ENCODE measurements around the gene SF3B1.

Gene SF3B1

GRCh38 chr2:197391220-197391717 is 43.6 kb downstream of the SF3B1 start (continued):
- TF ChIP-seq, protein P1, sequence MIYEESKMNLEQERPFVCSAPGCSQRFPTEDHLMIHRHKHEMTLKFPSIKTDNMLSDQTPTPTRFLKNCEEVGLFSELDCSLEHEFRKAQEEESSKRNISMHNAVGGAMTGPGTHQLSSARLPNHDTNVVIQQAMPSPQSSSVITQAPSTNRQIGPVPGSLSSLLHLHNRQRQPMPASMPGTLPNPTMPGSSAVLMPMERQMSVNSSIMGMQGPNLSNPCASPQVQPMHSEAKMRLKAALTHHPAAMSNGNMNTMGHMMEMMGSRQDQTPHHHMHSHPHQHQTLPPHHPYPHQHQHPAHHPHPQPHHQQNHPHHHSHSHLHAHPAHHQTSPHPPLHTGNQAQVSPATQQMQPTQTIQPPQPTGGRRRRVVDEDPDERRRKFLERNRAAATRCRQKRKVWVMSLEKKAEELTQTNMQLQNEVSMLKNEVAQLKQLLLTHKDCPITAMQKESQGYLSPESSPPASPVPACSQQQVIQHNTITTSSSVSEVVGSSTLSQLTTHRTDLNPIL (CRISPR knock-in tag; IDR thresholded peaks at IDR 0.05; ENCODE audit: low read depth) = no peak
- TF ChIP-seq ZNF8 (CRISPR knock-in tag; IDR thresholded peaks at IDR 0.05) = no peak
- TF ChIP-seq RARB (CRISPR knock-in tag; IDR thresholded peaks at IDR 0.05) = no peak
- TF ChIP-seq ZNF70 (CRISPR knock-in tag; IDR thresholded peaks at IDR 0.05) = no peak
- TF ChIP-seq ARNTL (CRISPR knock-in tag; IDR thresholded peaks at IDR 0.05; ENCODE audit: borderline replicate concordance, low read depth) = no peak
- TF ChIP-seq ZC3H10 (CRISPR knock-in tag; IDR thresholded peaks at IDR 0.05) = no peak
- TF ChIP-seq ISL1 (CRISPR knock-in tag; IDR thresholded peaks at IDR 0.05) = no peak
- no peak for TF ChIP-seq CSDC2 (CRISPR knock-in tag; IDR thresholded peaks at IDR 0.05)

DNA sequence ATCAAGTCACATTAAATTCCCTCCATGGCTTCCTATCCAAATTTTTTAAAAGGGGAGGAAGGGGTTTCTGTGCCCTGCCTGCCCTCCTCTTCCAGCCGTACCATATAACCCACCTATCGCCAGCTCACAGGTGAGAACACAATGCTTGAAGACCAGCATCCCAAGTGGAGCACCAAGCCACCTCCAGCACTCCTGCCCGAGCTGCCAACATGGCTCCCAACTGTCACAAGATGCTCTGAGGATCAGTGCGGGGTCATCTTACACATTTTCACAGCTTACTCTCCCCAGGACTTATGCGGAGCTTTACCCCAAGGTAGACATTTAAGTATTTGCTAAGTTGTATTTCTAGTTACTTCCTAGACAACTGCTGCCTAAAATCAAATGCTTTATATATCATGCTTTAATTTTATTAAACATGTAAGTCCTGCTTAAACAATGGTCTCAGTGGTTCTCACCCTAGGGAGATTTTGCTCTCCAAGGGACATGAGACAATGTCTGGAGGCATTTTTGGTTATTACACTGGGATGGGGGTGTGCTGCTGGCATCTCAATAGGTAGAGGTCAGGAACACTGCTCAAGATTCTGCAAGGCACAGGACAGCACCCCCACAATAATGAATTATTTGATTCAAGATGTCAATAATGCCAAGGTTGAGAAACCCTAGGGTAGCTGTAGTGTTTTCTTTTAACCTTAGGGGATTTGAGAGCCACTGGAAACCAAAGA is 45.8 kb downstream of the SF3B1 start:
- ATAC-seq = no peak; the same call in 2 of the 3 replicates
- no peak for TF ChIP-seq ZNF8 (CRISPR knock-in tag; IDR thresholded peaks at IDR 0.05)
- no peak for TF ChIP-seq ARNTL (CRISPR knock-in tag; IDR thresholded peaks at IDR 0.05; ENCODE audit: borderline replicate concordance, low read depth)
- TF ChIP-seq TCF4 (CRISPR knock-in tag; IDR thresholded peaks at IDR 0.05; ENCODE audit: borderline replicate concordance) = no peak
- TF ChIP-seq ZC3H10 (CRISPR knock-in tag; IDR thresholded peaks at IDR 0.05) = no peak
- TF ChIP-seq RARB (CRISPR knock-in tag; IDR thresholded peaks at IDR 0.05) = no peak
- no peak for TF ChIP-seq GLIS3 (CRISPR knock-in tag; IDR thresholded peaks at IDR 0.05)
- no peak for TF ChIP-seq ZFP3 (CRISPR knock-in tag; IDR thresholded peaks at IDR 0.05)
- no peak for TF ChIP-seq TOX (CRISPR knock-in tag; IDR thresholded peaks at IDR 0.05; ENCODE audit: borderline replicate concordance)

DNA sequence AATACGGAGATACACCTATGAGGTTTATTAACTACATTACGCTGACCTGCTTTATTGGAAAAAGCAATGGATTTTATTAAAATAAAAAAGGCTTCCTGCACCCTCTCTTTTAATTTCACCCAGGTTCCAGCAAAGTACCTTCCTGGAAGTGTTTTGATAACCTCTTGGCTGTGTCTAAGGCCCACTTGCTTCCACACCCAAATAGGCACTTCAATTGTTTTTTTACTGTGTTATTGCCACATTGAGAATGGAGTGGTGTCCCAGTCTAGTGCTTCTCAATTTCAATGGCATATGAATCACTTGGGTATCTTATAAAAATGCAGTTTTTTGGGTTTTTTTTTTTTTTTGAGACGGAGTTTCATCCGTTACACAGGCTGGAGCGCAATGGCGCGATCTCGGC is 47.6 kb downstream of the SF3B1 start:
- TF ChIP-seq ZNF565 (CRISPR knock-in tag; conservative IDR thresholded peaks at IDR 0.05; ENCODE audit: low read depth) (no peak), ESRRG (CRISPR knock-in tag; IDR thresholded peaks at IDR 0.05) (no peak), TSHZ2 (CRISPR knock-in tag; IDR thresholded peaks at IDR 0.05) (no peak), ZFP3 (CRISPR knock-in tag; IDR thresholded peaks at IDR 0.05) (no peak), SNAI2 (CRISPR knock-in tag; IDR thresholded peaks at IDR 0.05) (no peak), BACH2 (CRISPR knock-in tag; IDR thresholded peaks at IDR 0.05; ENCODE audit: borderline replicate concordance) (no peak), PATZ1 (CRISPR knock-in tag; IDR thresholded peaks at IDR 0.05; ENCODE audit: borderline replicate concordance) (no peak)
- TF ChIP-seq, protein P2, sequence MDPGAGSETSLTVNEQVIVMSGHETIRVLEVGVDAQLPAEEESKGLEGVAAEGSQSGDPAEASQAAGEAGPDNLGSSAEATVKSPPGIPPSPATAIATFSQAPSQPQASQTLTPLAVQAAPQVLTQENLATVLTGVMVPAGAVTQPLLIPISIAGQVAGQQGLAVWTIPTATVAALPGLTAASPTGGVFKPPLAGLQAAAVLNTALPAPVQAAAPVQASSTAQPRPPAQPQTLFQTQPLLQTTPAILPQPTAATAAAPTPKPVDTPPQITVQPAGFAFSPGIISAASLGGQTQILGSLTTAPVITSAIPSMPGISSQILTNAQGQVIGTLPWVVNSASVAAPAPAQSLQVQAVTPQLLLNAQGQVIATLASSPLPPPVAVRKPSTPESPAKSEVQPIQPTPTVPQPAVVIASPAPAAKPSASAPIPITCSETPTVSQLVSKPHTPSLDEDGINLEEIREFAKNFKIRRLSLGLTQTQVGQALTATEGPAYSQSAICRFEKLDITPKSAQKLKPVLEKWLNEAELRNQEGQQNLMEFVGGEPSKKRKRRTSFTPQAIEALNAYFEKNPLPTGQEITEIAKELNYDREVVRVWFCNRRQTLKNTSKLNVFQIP (CRISPR knock-in tag; IDR thresholded peaks at IDR 0.05; ENCODE audit: borderline replicate concordance, low read depth) = no peak
- TF ChIP-seq, protein P3, sequence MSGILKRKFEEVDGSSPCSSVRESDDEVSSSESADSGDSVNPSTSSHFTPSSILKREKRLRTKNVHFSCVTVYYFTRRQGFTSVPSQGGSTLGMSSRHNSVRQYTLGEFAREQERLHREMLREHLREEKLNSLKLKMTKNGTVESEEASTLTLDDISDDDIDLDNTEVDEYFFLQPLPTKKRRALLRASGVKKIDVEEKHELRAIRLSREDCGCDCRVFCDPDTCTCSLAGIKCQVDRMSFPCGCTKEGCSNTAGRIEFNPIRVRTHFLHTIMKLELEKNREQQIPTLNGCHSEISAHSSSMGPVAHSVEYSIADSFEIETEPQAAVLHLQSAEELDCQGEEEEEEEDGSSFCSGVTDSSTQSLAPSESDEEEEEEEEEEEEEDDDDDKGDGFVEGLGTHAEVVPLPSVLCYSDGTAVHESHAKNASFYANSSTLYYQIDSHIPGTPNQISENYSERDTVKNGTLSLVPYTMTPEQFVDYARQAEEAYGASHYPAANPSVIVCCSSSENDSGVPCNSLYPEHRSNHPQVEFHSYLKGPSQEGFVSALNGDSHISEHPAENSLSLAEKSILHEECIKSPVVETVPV (CRISPR knock-in tag; IDR thresholded peaks at IDR 0.05) = no peak
- peak; percentile 9; the same call in 1 of the 3 replicates for ATAC-seq

Measured in SK-N-SH treated with all-trans-retinoic acid at 6 μM for 48 hours (cell line).